C1 segment of cervical spinal cord (tissue), 14 donors: ENCODE measurements around the gene LILRB3.
"Not testable (repeated sequence)": the region's sequence is repeated elsewhere in the genome, so short reads cannot be mapped to it uniquely, and the experiment has no call there.

ENCODE experiments used
- DNase-seq, 14 donors: peaks; one replicate each; lab custom pipeline; 2025; lab: John Stamatoyannopoulos, UW

The LILRB3 gene

GRCh38 chr19:54242646-54243045 is 19.8 kb upstream of the LILRB3 start, which contains the start of gene LILRA6:
Gene LILRA6, minus strand, starts transcription at chr19:54242790.
- DNase-seq, result not testable (repeated sequence)

- not testable (repeated sequence) for DNase-seq
Observed at GRCh38 chr19:54242234-54242633, 19.4 kb upstream of the LILRB3 start.

DNA sequence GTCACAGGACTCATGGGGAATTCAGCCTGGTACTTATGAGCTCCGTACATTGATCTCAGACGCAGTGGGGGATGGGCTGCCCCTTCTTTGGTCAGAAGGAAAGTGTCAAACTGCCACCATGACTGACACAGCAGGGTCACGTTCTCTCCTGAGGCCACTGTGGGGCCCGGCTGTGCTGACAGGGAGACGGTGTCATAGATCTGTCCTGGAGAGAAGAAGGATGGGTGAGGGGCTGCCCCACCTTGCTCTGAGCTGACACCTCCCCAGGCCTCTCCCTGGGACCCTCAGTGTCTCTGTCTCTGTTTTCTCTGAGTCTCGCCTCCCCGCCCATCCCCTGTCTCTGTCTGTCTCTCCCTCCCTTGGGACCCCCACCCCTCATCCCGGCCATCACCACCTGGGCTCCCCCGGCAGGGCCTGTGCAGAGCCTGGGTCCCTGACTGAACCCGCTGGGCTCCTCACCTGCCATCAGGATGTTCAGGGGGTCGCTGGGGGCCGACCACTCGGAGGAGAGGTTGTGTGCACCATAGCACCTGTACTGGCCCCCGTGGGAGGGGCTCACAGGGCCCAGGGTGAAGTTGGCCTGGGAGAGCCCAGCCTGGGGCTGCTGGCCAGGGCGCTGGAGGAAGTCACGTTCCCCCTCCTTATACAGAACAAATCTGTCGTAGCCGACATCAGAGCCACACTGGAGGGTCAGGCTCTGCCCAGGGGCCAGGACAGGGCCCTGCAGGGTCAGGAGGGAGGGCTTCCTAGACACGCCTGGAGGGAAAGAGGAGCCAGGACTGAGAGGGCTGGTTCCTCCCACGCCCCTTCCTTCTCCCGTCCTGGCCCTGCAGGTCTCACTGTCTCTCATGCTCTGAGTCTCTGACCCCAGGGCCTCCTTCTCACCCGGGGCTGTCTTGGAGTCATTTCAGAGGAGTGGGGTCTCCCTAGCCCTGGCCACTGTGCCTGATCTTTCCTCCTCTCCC is 17.8 kb upstream of the LILRB3 start:
- DNase-seq, result not testable (repeated sequence)

DNA sequence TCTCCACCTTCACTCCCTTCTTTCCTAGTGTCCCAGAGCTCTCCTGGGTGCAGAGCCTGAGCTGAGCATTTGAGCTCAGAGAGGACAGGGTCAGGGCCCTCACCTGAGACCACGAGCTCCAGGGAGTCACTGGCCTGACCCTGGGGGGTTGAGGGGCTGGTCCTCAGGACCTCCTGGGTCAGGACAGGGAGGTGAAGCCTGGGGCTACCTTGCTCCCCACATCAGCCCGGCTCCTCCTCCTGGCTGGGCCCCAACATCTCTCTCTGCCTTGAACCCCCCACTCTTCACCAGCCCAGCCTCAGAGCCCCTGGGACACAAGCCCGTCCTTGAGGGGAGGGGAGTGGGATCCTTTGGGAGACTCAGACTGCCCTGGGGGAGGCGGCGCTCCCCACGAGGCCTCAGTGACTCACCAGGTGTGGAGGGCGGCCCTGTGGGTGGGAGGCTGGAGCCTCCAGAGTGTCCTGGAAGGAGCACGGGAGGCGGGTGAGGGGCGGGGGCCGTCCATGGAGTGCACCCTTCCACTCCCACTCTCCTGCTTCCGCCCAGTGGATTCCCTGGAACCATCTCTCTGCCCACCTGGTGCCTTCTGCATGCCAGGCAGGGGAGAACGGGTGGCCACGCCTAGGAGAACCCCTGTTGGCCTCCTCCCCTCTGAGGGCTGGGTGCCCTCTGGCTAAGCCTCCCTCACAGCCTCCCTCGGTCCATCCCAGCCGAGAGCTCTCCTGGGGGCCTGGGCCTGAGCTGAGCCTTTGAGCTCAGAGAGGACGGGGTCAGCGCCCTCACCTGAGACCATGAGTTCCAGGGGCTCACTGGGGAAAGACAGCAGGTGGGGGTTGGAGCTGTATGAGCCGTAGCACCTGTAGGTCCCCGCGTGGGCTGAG is 16.9 kb upstream of the LILRB3 start:
- DNase-seq, result not testable (repeated sequence)

GRCh38 chr19:54233941-54234340 is 11.1 kb upstream of the LILRB3 start:
- no peak for DNase-seq

DNA sequence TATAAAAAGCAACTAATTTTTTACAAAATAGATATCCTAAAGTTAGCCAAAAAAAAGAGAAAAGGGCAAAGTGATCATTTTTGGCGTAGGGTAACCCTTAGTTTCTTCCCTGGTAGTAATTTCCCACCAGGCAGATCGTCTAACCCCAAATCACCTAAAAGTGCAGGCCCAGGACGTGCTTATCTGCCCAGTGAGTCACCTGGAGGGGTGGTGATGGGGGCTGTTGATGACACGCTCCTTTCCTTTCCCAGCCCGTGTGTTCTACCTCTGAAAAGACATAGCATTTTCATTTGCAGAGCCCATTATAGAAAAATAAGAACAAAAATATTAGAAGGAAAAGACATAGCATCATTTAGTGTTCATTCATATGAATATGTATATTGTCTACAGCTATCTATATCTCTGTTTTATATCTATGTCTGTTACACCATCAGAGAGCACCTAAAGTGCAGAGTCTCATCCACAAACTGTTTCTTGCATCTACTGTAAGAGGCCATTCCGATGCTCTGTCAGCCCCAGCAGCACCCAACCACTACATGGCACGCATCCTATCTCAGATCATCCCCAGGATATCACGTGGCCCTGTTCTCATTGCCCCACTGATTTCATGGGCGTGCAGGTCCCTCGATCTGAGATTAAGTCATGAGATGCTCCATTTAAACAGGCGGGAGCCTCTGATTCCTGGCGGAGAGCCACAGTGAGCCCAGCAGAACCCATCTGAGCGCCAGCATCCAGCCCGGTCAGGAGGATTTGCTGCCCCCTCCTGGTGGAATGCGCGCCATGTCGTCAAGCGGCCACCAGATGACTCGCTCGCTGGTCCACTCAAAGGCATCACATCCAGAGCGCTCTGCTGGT is 8.5 kb upstream of the LILRB3 start:
- DNase-seq, result peak in 13 of 14 donors; percentile 36 to 87 (median 69)

DNA sequence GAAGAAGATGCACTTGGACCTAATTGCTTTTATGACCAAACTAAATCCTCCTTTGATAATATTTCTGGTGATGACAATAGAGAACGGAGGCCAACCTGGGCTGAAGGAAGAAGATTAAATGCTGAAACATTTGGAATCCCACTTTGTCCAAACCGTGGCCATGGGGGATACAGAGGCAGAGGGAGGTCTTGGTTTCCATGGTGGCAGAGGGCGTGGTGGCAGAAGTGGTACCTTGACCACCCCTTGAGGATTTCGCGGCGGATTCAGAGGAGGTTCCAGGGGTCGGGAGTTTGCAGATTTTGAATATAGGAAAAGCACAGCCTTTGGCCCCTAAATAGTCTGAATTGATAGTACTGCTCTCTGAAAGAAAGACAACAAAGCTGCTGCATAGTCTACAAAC is 7.2 kb upstream of the LILRB3 start:
- DNase-seq, result no peak

GRCh38 chr19:54229146-54229545 is 6.3 kb upstream of the LILRB3 start:
- DNase-seq, result no peak

DNA sequence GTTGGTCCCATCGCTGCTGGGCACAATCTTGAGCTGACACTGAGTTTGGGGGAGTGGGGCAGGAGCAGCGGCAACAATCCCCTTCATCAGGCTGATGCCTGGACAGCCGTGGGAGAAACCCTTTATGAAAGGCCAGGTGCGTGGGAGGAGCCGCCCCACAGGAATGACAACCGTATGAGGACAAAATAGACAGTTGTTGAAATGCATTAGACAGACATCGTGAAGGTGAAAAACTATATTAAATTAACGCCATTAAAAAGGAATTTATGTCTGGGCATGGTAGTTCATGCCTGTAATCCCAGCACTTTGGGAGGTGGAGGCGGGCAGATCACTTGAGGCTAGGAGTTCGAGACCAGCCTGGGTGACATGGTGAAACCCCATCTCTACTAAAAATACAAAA is 1.8 kb upstream of the LILRB3 start:
- not testable (repeated sequence) for DNase-seq

DNA sequence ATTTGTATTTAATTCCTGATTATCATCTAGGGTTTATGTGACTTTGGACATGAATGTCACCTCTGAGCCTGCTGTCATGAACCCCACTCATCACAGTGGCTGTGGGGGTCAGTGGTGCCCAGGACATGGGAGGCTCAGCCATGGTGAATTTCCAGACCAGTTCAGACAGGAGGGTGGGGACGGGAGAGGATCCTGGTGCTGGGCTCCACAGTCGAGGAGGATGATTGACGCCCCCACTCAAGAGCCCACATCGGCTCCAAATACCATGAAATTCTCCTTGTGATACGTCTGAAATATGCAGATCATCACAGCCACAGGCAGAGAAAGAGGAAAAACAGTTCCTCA is 1.1 kb upstream of the LILRB3 start:
- not testable (repeated sequence) for DNase-seq

DNA sequence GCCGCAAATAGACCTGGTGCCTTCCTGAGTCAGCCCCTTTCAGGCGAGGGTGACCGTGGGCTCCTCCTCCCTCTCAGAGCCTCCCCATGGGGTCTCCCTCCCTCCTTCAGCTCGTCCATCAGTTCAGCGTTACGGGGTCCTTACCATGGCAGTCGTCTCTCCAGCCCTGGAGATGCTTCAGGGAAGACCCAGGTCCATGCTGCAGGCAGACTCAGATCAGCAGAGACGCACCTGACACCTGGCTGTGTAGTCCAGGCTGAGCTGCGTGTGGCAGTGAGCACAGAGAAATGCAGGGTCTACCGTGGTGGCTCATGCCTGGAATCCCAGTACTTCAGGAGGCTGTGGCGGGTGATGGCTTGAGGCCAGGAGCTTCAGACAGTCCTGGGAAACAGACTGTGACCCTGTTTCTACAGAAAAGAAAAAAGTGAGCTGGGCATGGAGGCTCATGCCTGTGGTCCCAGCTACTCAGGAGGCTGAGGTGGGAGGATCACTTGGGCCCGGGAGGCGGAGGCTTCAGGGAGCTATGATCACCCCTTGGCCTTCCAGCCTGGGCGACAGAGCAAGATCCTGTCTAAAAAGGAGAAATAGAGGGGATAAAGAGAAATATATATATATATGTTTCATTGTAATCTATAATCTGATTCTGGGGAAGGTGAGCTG is 600 bp upstream of the LILRB3 start:
- DNase-seq, result not testable (repeated sequence)

GRCh38 chr19:54221947-54222346 is 860 bp downstream of the LILRB3 start:
- DNase-seq, result not testable (repeated sequence)

- DNase-seq, result not testable (repeated sequence)
Observed at GRCh38 chr19:54219702-54220101, 3.1 kb downstream of the LILRB3 start.

DNA sequence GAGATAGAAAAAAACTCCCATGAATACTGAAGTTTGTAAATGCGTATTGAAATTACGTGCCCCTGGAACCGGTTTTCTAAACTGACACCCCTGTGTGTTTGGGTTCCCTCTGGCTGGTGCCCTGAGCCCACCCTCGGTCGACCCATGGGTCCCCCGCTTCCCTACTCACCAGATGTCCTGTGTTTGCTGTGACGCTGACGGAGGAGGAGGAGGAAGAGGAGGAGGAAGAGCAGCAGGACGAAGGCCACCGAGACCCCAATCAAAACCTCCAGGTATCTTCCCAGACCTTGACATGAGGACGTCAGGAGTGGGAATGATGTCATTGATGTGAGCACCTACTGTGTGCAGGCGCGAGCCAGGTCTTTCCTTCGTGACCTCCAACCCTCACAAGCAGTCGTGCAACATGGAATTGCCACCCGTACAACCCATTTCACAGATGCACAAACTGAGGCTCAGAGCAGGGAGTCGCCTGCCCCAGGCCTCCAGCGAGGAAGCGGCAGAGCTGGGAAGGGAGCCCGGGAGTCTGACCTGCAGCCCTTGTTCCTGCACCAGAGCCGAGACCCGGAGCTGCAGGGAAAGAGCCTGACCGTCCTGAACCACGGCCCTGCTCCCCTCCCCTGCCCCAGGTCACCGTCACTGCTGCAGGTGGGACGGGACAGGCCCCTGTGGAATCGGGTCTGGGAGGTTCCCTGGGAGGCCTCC is 3.7 kb downstream of the LILRB3 start:
- DNase-seq, result no peak

DNA sequence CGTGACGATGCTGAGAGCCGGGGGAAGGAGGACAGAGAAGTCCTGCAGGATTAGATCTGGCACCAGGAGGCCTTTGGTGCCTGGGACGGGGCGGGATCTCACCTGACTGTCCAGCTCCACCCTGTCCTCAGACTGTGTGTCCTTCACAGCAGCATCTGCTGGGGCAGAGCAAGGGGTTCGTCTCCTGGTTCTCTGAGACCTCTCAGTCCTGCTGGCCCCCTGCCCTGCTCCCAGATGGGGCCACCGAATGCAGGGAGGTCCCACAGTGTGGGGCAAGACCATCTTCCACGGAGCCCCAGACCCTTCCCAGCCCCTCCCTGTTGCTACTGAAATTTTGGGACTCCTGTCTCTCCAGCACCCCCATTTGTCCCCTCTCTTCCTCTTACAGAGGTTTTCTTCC is 4.5 kb downstream of the LILRB3 start:
- no peak for DNase-seq

DNA sequence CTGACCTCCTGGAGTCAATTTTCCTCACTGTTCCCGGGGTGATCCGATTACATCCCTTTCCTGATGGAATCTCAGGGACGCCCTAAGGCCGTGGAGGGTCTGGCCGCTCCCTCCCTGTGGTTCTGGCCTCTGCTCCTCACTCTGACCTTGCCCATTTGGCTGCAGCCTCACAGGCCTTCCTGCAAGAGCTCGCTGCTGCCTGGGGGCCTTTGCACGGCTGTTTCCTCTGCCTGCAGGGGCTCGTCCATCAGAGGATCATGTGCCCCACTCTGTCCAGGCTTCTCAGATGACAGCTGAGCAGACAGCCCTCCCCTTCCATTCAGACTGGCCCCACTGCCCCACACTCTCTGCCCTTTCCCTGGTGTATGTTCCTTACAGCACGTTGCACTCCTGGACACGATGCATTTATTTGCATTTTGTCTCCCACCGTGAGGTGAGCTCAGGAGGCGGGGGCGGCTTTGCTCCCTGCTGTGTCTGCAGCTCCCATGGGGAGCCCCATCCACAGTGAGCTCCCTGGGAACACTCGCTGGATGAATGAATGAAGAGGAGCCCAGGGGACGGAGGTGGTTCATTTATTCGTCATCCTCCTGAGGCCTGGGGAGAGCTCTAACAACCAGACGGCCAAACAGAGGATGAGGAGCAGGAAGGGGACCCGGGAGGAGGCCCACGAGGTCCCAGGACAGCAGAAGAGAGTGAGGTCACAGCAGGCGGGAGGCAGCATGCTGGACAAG is 5.1 kb downstream of the LILRB3 start:
- DNase-seq, result not testable (repeated sequence)

GRCh38 chr19:54216869-54217268 is 5.9 kb downstream of the LILRB3 start:
- DNase-seq, result no peak

DNA sequence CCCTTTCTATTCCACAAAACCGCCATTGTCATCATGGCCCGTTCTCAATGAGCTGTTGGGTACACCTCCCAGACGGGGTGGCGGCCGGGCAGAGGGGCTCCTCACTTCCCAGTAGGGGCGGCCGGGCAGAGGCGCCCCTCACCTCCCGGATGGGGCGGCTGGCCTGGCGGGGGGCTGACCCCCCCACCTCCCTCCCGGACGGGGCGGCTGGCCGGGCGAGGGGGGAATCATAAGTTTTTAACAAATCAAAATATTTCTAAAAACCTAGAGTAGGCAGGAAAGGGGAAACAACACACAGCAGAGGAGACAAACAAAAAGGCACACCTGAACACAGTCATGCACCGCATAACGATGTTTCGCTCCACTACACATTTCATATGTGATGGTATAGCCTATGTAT is 8.1 kb downstream of the LILRB3 start:
- not testable (repeated sequence) for DNase-seq

GRCh38 chr19:54214217-54214616 is 8.6 kb downstream of the LILRB3 start:
- DNase-seq, result not testable (repeated sequence)
